ENCODE measurements around the gene CDH23.
A peak's percentile ranks its signal among the peaks of the same experiment; 100 is the strongest.

The CDH23 gene

DNA sequence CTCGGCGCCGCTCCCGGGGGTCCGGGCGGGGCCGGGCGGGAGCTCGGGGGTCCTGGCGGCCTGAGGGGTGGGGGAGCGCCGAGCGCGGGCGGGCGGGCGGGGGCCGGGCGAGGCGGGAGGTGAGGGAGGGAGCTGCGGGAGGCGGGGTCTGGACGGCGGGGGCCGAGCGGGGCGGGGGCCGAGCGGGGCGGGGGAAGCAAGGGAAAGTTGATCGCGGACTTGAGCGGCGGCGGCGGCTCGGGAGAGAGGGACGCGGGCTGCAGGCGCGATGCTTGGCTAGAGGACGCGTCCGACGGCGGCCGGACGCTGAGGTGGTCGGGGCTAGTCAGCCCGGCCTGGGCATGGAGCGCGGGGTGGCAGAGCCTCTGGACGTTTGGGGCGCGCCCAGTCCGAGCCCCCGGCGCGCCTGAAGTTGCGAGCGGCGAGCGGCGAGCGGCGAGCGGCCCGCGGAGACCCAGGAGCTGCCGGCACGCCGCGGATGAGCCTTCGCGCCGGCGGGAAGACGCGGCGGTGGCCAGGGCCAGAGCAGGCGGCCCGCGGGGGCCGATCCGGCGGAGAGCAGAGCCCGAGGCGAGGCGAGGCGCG, at the start of gene CDH23:
CDH23 (plus strand) TSS at position 210 of the 585 bp plus-strand sequence. CDS start 42,912 bp downstream, outside the sequence.
- no peak within 1 kb of the TSS for H3K4me3 ChIP-seq (ENCODE audit: low read length)
- TF ChIP-seq, protein P1, sequence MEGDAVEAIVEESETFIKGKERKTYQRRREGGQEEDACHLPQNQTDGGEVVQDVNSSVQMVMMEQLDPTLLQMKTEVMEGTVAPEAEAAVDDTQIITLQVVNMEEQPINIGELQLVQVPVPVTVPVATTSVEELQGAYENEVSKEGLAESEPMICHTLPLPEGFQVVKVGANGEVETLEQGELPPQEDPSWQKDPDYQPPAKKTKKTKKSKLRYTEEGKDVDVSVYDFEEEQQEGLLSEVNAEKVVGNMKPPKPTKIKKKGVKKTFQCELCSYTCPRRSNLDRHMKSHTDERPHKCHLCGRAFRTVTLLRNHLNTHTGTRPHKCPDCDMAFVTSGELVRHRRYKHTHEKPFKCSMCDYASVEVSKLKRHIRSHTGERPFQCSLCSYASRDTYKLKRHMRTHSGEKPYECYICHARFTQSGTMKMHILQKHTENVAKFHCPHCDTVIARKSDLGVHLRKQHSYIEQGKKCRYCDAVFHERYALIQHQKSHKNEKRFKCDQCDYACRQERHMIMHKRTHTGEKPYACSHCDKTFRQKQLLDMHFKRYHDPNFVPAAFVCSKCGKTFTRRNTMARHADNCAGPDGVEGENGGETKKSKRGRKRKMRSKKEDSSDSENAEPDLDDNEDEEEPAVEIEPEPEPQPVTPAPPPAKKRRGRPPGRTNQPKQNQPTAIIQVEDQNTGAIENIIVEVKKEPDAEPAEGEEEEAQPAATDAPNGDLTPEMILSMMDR (IDR thresholded peaks at IDR 0.05; ENCODE audit: insufficient read depth, low read depth, low read length, missing control alignments) = no peak
- no peak for DNase-seq (ENCODE audit: low read depth)

DNA sequence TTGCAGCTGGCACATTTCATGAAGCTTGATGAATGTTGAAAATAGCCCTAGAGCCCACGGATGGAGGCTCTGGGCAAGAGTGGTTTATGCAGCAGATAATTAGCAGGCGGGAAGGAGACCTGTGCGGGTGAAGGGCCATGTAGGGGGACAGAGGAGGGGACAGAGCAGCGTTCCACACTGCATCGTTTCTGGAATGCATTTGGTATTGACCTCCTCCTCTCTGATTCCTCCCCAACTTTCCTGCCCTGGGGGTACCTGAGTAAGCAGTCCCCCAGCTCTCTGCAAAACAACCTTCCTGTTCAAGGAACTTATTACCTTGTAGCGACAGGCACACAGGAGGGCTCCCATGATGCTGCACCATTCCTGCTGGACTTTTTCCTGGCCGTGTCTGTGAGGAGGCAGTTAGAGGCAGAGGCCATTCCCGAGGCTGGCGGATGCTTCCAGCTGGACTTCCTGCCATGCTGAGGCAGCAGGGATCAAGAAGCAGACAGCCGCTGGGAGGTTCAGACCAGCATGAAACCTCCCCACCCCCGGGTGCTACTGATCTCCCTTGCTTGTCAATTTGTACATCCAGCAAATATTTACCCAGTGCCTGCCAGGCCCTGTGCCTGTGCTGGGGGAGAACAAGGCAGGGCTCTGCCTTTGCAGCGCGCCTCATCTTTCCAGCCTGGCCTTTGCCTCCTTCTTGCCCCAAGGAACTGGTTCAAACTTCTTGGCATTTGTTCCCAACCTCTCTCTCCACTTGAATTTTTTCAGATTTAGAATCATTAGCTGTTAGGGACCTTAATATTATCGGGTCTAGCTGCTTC, 48.9 kb upstream of the CDH23 start:
- DNase-seq (ENCODE audit: low read depth) = no peak
- TF ChIP-seq, protein P1 (IDR thresholded peaks at IDR 0.05; ENCODE audit: insufficient read depth, low read depth, low read length, missing control alignments) = no peak
- no peak overlapping the region for H3K4me3 ChIP-seq (ENCODE audit: low read length)

DNA sequence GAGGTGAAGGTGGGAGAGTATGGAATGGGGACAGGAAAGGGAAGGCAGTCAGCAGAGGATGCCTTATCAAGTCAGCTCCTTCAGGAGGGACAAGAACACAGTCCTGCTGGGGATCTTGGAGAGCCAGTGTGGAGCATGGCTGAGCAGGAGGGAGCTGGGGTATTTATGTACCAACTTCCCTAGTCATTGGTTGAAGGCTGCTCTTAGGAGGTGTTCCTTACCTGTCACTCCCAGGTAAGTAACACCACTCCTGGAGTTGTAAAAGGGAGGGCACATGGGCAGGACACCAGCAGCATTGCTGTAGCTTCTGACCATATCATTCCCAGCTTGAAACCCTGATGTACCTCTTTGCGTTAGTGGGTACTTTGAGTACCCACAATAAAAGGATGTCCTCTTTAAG, 47.9 kb upstream of the CDH23 start:
- H3K4me3 ChIP-seq (ENCODE audit: low read length) = no peak overlapping the region
- DNase-seq (ENCODE audit: low read depth) = no peak
- TF ChIP-seq, protein P1 (IDR thresholded peaks at IDR 0.05; ENCODE audit: insufficient read depth, low read depth, low read length, missing control alignments) = no peak

DNA sequence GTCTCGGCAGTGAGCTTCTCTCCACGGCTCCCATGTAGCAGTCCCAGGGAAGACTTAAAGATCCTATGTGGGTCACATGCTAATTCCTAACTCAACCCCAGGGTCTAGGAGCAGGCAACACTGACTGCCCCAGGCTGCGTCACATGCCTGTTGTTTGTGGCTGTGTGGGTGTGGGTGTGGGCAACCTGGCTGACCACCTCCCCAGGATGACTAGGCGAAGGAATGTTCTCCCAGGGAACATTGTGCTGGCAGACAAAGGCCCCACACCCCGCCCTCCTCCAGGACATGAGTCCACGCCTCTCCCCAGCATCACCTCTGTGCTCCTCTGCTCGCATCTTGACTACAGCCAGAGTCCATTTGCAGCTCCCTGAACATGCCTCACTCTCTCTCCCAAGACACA, 47.3 kb upstream of the CDH23 start:
- DNase-seq (ENCODE audit: low read depth) = peak; percentile 85
- TF ChIP-seq, protein P1 (IDR thresholded peaks at IDR 0.05; ENCODE audit: insufficient read depth, low read depth, low read length, missing control alignments) = no peak

DNA sequence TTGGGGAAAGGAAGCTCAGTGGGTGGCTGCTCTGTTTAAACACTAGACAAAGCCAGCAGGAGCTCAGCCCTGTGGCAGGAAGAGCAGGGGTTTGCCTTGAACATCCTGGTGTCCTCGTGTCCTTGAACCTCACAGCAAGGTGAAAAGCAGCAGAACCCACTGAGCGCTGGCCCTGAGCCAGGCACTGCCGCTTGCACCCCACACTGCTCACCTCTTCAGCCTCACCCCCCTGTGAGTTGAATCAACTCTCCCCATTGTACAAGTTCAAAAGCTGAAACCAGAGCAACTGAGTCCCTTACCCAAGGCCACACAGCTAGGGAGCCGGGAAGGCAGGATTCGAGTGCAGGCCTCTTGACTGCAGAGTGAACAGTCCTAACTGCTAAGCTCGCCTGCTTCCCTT, 45.6 kb upstream of the CDH23 start:
- H3K4me3 ChIP-seq (ENCODE audit: low read length) = no peak overlapping the region
- DNase-seq (ENCODE audit: low read depth) = no peak
- TF ChIP-seq, protein P1 (IDR thresholded peaks at IDR 0.05; ENCODE audit: insufficient read depth, low read depth, low read length, missing control alignments) = no peak

More for the DNA sequence above, 47.3 kb upstream of the CDH23 start:
- H3K4me3 ChIP-seq (ENCODE audit: low read length) = no peak overlapping the region

DNA sequence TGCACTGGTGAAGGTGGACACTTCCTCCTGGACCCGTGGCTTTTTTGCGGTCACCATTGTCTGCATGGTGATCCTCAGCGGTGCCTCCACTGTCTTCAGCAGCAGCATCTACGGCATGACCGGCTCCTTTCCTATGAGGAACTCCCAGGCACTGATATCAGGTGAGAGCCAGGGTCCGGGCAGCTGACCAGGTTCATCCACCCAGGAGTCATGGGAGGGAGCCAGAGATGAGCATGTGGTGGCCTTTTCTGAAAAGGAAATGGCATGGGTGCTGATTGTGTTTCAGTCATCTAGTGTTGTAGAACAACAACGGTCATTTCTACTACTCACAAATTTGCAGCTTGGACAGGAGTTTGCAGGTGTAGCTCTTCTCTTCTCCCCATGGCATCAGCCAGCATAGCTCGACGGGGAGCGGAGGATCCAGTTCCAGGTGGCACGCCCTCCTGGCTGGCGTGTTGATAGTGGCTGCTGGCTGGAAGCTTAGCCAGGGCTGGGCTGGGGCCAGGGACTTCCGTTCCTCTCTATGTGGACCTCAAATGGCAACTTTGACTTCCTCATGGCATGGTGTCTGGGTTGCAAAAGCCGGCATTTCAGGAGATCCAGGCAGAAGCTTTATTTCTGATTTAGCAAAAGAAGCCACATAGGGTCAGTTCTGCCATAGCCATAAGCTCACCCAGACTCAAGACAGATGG, 44.9 kb upstream of the CDH23 start:
- TF ChIP-seq, protein P1 (IDR thresholded peaks at IDR 0.05; ENCODE audit: insufficient read depth, low read depth, low read length, missing control alignments) = no peak
- H3K4me3 ChIP-seq (ENCODE audit: low read length) = no peak overlapping the region
- DNase-seq (ENCODE audit: low read depth) = peak; percentile 30

All from epithelial cell of esophagus (primary cell).